ENCODE measurements around the gene VPS25.
A peak's percentile ranks its signal among the peaks of the same experiment; 100 is the strongest.

The VPS25 gene

GRCh38 chr17:42796066-42796758 is 23.0 kb downstream of the VPS25 start:
- DNase-seq = no peak

GRCh38 chr17:42797067-42798007 is 24.1 kb downstream of the VPS25 start:
- DNase-seq = no peak

- DNase-seq = no peak
These were observed 24.7 kb downstream of the VPS25 start for GRCh38 chr17:42798011-42798382.

- peak; percentile 92 for DNase-seq
These were observed 25.4 kb downstream of the VPS25 start, which contains the start of the genes CNTD1 and COA3 for GRCh38 chr17:42798383-42799380. Gene CNTD1, plus strand, starts transcription at chr17:42798861. Its CDS starts 207 bp downstream, at chr17:42799068. Gene COA3, minus strand, starts transcription at chr17:42798704. Its CDS starts 23 bp downstream, at chr17:42798681.

GRCh38 chr17:42803074-42803883 is 30.0 kb downstream of the VPS25 start:
- no peak for DNase-seq

- DNase-seq = peak; percentile 95
These were observed 31.7 kb downstream of the VPS25 start for GRCh38 chr17:42804918-42805367.

GRCh38 chr17:42806249-42806648 is 33.0 kb downstream of the VPS25 start:
- no peak for DNase-seq

GRCh38 chr17:42809250-42809649 is 36.0 kb downstream of the VPS25 start:
- DNase-seq = no peak

- no peak for DNase-seq
These were observed 41.6 kb downstream of the VPS25 start for GRCh38 chr17:42814633-42815399.

- DNase-seq = no peak
These were observed 44.6 kb downstream of the VPS25 start for GRCh38 chr17:42817866-42818265.

GRCh38 chr17:42818379-42818778 is 45.1 kb downstream of the VPS25 start:
- no peak for DNase-seq

GRCh38 chr17:42819939-42820535 is 46.8 kb downstream of the VPS25 start:
- peak; percentile 74 for DNase-seq

- DNase-seq = no peak
These were observed 47.9 kb downstream of the VPS25 start for GRCh38 chr17:42821176-42821575.

GRCh38 chr17:42827472-42827871 is 54.2 kb downstream of the VPS25 start:
- DNase-seq = no peak
